Ectodermal cell (in vitro differentiated cells): ENCODE measurements around the gene CLIC4.

Experiments
- H3K27ac ChIP-seq: 2 replicates; pipeline ENCODE4 v1.7.0; 2013; ENCODE audit warnings: mild to moderate bottlenecking, low read depth, low read length; ENCODE audit not compliant: insufficient read depth, poor library complexity, severe bottlenecking
- H3K27me3 ChIP-seq: 2 replicates; pipeline ENCODE4 v1.7.0; 2013; ENCODE audit warnings: mild to moderate bottlenecking, low read length; ENCODE audit not compliant: insufficient read depth, control insufficient read depth, poor library complexity, severe bottlenecking
- H3K36me3 ChIP-seq: one replicate; pipeline ENCODE4 v1.7.0; 2013; ENCODE audit warnings: low read length; ENCODE audit not compliant: control insufficient read depth, insufficient read depth
- H3K4me1 ChIP-seq: one replicate; pipeline ENCODE4 v1.7.0; 2013; ENCODE audit warnings: low read length; ENCODE audit not compliant: control insufficient read depth, insufficient read depth
- H3K4me3 ChIP-seq: 2 replicates; pipeline ENCODE4 v1.7.0; 2013; ENCODE audit warnings: low read depth, low read length, control low read depth; ENCODE audit not compliant: insufficient read depth
- H3K9me3 ChIP-seq: 2 replicates; pipeline ENCODE4 v1.7.0; 2013; ENCODE audit warnings: mild to moderate bottlenecking, low read length, moderate library complexity; ENCODE audit not compliant: control insufficient read depth
- WGBS, 2 experiments: methylation state at CpG; one replicate each; pipeline ENCODE4 v1.1.7; 2013; ENCODE audit warnings: missing lambda C conversion rate in 2 of 2; 5-methylcytosine and 5-hydroxymethylcytosine counted together

The CLIC4 gene

GRCh38 chr1:24762133-24762676, 17.0 kb downstream of the CLIC4 start:
- no peak overlapping the region for H3K27ac ChIP-seq
- no peaks in the 10 kb centered on the region for H3K4me1 ChIP-seq
- H3K36me3 ChIP-seq, result no peaks in the 10 kb centered on the region
- no peak overlapping the region for H3K4me3 ChIP-seq
- 93 to 96% methylated on average over 3 of the region's 3 CpGs for WGBS, 2 experiments
- no peaks in the 10 kb centered on the region for H3K27me3 ChIP-seq
- H3K9me3 ChIP-seq, result no peaks in the 10 kb centered on the region

DNA sequence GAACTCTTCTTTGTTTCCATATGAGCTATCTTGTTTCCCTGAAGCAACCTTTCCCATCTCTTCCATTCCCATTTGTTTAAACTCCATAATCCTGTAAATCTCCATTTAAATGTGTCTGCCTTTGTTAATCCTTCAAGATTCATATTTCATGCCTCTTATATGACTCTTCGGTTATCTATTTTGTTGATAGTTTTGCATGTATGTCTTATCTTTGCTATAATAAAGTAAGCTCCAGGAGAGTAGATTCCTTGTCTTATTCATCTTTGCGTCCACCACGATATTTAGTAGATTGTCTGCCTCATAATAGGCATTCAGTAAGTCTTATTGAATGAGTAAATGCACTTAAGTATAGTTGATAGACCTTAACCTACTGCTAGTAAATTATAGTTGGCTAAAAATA, 18.4 kb downstream of the CLIC4 start:
- Histone ChIP-seq H3K27ac (no peak overlapping the region), H3K9me3 (no peaks in the 10 kb centered on the region), H3K4me3 (no peak overlapping the region), H3K36me3 (no peaks in the 10 kb centered on the region), H3K4me1 (no peaks in the 10 kb centered on the region), H3K27me3 (no peaks in the 10 kb centered on the region)
- WGBS, 2 experiments, result 93 to 100% methylated on average over 2 to 3 of the region's 3 CpGs

- WGBS, 2 experiments, result 97 to 98% methylated on average over 3 of the region's 3 CpGs
- Histone ChIP-seq H3K4me1 (no peaks in the 10 kb centered on the region), H3K27ac (no peak overlapping the region), H3K36me3 (no peaks in the 10 kb centered on the region), H3K4me3 (no peak overlapping the region), H3K9me3 (no peaks in the 10 kb centered on the region), H3K27me3 (no peaks in the 10 kb centered on the region)
Observed at GRCh38 chr1:24764439-24764838, 19.2 kb downstream of the CLIC4 start.

DNA sequence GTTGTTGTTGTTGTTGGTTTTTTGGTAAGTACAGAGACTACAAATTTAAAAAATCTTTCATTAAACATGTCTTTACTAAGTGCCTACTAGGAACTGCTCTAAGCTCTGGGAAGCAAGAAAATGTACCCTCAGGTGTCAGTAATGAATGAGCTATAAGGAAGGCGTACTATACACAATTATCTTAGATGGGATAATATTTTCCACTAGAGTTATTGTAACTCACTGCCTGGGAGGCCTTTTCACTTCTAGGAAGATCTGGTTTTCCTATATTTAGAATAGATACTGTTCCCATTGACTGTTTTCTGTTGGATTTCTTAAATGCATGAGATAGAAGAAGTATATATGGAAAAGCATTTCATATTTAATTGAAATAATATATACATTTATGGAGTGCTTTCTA, 19.6 kb downstream of the CLIC4 start:
- Histone ChIP-seq H3K27ac (no peak overlapping the region), H3K4me3 (no peak overlapping the region), H3K4me1 (no peaks in the 10 kb centered on the region), H3K9me3 (no peaks in the 10 kb centered on the region), H3K27me3 (no peaks in the 10 kb centered on the region), H3K36me3 (no peaks in the 10 kb centered on the region)
- 100% methylated on average over 1 of the region's 1 CpG; no CpG with 5 or more reads in 1 of the 2 experiments for WGBS, 2 experiments

DNA sequence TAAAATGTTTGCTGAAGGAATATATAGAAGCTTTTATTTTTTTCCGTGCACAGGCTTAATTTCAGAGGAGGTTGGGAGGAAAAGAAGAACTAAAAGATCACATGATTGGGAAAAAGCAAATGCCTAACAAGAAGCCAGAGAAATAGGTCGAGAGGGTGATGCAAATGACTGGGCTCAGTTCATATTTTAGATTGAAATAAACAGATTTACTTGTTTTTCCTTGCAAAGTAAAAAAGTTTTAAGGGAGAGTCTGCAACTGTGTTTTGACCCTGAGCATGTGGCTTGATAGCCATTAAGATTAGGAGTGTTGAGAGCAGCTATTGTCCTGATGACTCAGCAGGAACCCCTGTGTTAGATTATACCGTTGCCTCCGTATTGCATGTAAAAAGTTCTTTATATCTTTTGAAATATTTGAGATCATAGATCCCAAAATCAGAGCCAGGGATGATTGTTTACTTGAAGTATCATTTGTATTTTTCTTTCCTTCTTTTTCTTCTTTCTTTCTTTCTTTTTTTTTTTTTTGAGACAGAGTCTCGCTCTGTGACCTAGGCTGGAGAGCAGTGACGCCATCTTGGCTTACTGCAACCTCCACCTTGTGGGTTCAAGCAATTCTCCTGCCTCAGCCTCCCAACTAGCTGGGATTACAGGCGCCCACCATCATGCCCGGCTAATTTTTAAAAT, 20.2 kb downstream of the CLIC4 start:
- WGBS, 2 experiments, result 85 to 91% methylated on average over 7 to 8 of the region's 8 CpGs
- no peak overlapping the region for H3K27ac ChIP-seq
- H3K4me3 ChIP-seq, result no peak overlapping the region
- H3K4me1 ChIP-seq, result no peaks in the 10 kb centered on the region
- H3K9me3 ChIP-seq, result no peaks in the 10 kb centered on the region
- no peaks in the 10 kb centered on the region for H3K27me3 ChIP-seq
- no peaks in the 10 kb centered on the region for H3K36me3 ChIP-seq

DNA sequence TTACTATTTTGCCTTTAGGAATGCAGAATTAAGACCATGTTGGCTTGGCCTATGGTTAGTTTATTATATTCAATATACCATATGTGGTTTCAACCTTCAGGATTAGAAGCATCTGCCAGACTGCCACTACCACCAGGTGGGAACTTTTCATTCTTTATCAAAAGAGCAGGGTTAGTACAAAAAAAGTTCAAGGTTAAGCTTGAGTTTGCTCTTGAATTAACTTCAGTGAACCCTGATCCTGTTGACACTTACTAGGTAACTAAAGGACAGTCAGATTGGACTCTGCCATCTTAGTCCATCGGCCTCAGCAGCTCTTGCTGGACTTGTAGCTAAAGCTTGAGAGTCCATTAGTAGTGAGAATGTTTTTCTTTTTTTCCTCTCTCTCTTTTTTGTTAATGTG, 22.1 kb downstream of the CLIC4 start:
- H3K9me3 ChIP-seq, result no peaks in the 10 kb centered on the region
- H3K27ac ChIP-seq, result no peak overlapping the region
- WGBS, 2 experiments, result 95 to 100% methylated on average over 1 of the region's 1 CpG
- H3K27me3 ChIP-seq, result no peaks in the 10 kb centered on the region
- no peak overlapping the region for H3K4me3 ChIP-seq
- no peaks in the 10 kb centered on the region for H3K36me3 ChIP-seq
- H3K4me1 ChIP-seq, result no peaks in the 10 kb centered on the region

DNA sequence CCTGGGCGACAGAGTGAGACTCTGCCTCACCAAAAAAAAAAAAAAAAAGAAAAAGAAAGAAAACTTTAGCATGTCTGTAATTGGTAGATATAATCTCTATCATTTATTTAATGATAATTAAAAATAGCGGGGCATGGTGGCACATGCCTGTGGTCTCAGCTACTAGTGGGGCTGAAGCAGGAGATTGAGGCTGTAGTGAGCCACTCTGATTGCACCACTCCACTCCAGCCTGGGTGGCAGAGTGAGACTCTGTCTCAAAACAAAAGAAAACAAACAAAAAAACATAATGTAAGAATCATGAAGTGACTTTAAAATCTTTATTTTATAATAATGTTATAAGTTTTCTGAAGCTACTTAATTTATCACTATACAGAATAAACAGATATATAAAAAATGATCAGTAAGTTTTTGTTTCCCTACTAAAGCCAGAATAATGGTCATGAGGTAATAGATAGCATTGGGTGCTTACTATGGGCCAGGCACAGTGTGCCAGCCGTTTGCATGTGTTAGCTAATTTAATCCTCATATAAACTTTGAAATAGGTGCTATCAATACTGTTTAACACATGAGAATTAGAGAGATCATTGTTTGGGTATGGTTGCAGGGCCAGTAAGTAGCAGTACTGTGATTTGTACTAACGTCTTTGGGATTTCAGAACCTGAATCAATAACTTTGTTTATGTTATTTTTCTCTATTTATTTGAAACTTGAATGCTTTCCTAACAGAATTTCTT, 23.8 kb downstream of the CLIC4 start:
- no peak overlapping the region for H3K27ac ChIP-seq
- 100% methylated on average over 2 to 3 of the region's 4 CpGs for WGBS, 2 experiments
- no peak overlapping the region for H3K4me3 ChIP-seq

DNA sequence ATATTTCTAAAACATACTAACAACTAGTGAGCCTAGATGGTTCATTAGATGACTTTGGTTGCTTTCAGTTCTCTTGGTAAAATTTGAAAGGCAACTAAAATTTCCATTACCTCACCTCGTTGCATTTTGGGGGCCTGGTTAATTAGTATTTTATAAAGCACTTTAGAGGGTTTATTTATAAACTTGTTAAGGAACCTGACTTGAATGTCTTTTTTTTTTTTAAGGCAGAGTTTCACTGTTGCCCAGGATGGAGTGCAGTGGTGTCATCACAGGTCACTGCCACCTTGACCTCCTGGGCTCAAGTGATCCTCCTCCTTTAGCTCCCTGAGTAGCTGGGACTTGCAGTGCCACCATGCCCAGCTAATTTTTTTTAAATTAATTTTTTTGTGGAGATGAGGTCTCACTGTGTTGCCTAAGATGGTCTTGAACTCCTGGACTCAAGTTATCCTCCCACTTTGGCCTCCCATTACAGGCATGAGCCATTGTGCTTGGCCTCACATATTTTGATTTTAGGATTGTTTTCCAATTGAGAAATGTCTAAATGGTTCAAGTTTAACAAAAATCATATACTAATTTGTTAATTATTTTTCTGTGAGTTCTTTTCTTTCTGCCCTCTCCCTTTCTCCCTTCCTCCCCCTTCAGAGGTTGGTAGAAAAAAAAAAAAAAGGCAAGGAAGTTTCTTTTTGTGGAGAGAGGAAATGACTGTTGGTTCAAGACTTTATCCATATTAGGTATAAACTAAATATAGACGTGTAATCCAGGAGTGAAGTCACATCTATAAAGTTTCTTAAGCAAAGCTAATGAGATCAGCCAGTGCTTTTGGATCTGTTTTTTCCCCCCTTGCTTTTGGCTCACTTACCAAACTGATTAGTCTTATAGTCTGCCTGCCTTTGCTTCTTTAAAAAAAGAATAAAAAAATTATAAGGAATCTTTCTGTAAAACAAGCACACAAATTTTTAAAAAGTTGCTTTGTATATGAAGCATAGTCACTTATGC, 24.7 kb downstream of the CLIC4 start:
- WGBS, 2 experiments, result 71 to 73% methylated on average over 2 of the region's 2 CpGs
- H3K4me1 ChIP-seq, result no peaks in the 10 kb centered on the region
- no peak overlapping the region for H3K4me3 ChIP-seq
- no peak overlapping the region for H3K27ac ChIP-seq
- no peaks in the 10 kb centered on the region for H3K27me3 ChIP-seq
- H3K36me3 ChIP-seq, result no peaks in the 10 kb centered on the region
- H3K9me3 ChIP-seq, result no peaks in the 10 kb centered on the region

More for the DNA sequence above, 23.8 kb downstream of the CLIC4 start:
- H3K4me1 ChIP-seq, result no peaks in the 10 kb centered on the region
- no peaks in the 10 kb centered on the region for H3K9me3 ChIP-seq
- no peaks in the 10 kb centered on the region for H3K36me3 ChIP-seq
- no peaks in the 10 kb centered on the region for H3K27me3 ChIP-seq

DNA sequence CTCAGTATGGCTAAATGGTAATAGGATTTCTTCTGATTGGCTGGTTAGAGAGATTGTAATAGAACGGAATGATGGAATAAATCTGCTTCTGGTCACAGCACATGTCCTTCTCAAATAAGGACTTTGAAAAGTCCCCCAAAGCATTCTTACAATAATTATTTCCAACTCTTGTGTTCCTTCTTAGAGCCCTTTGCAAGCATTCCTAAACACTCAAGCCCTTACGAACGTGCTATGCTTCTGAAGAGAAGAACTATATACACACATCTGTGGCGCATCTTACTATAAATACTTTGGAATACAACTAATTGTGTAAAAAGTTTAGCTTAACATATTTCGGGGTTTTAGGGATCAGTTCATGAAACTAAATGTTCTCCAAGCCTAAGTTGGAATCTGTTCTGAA, 25.6 kb downstream of the CLIC4 start:
- Histone ChIP-seq H3K4me3 (no peak overlapping the region), H3K4me1 (no peaks in the 10 kb centered on the region), H3K27ac (no peak overlapping the region), H3K27me3 (no peaks in the 10 kb centered on the region), H3K36me3 (no peaks in the 10 kb centered on the region), H3K9me3 (no peaks in the 10 kb centered on the region)
- WGBS, 2 experiments, result 97 to 98% methylated on average over 4 to 5 of the region's 5 CpGs

DNA sequence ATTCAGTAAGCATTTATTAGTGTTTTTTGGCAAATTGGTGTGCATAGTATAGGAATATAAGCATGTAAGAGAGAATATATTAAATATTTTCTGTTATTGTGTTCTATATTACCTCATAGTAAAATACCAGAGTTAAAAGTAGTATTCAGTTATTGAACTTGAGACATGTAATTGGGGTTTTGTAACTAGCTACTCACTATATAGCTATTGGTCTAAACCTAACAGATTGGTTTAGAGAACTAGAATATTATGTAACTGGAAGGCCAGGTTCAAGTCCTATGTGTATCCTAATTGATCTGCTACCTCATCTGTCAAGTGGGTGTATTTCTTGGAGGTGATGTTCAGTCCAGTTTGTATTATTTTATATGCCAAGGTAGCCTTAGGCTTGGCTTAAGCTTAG, 26.3 kb downstream of the CLIC4 start:
- Histone ChIP-seq H3K4me1 (no peaks in the 10 kb centered on the region), H3K27me3 (no peaks in the 10 kb centered on the region), H3K9me3 (no peaks in the 10 kb centered on the region), H3K36me3 (no peaks in the 10 kb centered on the region), H3K27ac (no peak overlapping the region), H3K4me3 (no peak overlapping the region)
